Measurements from ENCODE around the gene GLI3. TPM values are rescaled to one million over a fixed set of nuclear protein-coding genes. Genes with fewer than 3 reads are reported as not detected.

GLI3 gene
- total and polyA plus RNA-seq, 2 donors from 2014 or later, result 0.92 to 11.1 TPM

DNA sequence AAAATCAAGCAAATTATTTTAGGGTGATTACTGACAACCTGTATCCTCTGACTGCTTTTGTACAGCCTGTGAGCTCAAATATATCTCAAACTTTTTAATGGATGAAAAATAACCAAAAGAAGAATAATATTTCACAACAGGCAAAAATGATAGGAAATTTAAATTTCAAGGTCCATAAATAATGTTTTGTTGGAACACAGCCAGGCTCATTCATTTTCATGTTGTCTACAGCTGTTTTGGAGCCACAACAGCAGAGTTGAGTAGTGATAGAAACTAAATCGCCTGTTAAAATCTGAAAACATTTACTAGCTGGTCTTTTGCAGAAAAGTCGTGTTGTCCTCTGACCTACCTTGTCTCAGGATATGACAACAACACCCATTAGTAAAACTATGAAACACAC lies 75.9 kb downstream of the GLI3 start:
- Histone ChIP-seq H3K9me3 (ENCODE audit: control insufficient read depth in 2 of 3, insufficient read depth in 1 of 3, low read length in 3 of 3) (no peaks in the 10 kb centered on the region), H3K36me3 (ENCODE audit: control insufficient read depth in 2 of 3, insufficient read depth in 3 of 3, low read length in 3 of 3) (no peaks in the 10 kb centered on the region), H3K9ac (ENCODE audit: low read length in 3 of 3) (no peak overlapping the region), H3K4me3 (ENCODE audit: low read length in 3 of 3) (no peak overlapping the region), H3K4me1 (ENCODE audit: control insufficient read depth in 2 of 3, insufficient read depth in 2 of 3, low read depth in 1 of 3, low read length in 3 of 3) (peaks cover 0 to 4% (median 0%) of the 10 kb centered on the region in 3 donors), H3K27me3 (ENCODE audit: control insufficient read depth, insufficient read depth, low read length) (no peaks in the 10 kb centered on the region), H3K27ac (ENCODE audit: low read depth in 2 of 2, low read length in 2 of 2) (no peak overlapping the region)
- FAIRE-seq (no peak), DNase-seq (no peak)
- TF ChIP-seq, protein P1, sequence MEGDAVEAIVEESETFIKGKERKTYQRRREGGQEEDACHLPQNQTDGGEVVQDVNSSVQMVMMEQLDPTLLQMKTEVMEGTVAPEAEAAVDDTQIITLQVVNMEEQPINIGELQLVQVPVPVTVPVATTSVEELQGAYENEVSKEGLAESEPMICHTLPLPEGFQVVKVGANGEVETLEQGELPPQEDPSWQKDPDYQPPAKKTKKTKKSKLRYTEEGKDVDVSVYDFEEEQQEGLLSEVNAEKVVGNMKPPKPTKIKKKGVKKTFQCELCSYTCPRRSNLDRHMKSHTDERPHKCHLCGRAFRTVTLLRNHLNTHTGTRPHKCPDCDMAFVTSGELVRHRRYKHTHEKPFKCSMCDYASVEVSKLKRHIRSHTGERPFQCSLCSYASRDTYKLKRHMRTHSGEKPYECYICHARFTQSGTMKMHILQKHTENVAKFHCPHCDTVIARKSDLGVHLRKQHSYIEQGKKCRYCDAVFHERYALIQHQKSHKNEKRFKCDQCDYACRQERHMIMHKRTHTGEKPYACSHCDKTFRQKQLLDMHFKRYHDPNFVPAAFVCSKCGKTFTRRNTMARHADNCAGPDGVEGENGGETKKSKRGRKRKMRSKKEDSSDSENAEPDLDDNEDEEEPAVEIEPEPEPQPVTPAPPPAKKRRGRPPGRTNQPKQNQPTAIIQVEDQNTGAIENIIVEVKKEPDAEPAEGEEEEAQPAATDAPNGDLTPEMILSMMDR (IDR thresholded peaks at IDR 0.05; ENCODE audit: borderline replicate concordance, extremely low read depth, insufficient read depth), result no peak
- intact Hi-C loops (cut with DNase I), result no loop called here

DNA sequence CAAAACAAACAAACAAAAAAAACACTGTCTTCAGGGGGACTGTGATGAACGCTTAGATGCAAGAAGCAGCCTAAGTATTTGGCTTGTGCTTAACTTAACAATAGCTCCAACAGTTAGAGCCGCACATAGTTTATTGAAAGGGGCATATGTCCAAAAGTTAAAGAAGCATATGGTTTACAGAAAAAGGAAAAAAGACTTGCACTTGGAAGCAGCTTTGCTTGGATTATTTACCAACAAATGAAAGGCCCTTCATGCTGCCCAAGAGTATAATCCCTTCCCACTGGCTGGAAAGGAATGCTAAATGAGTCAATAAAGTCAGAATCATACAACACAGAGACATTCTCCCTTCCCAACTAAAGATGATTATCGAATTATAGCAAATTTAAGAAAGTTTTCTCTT lies 77.9 kb downstream of the GLI3 start:
- FAIRE-seq (no peak), DNase-seq (peak in 1 of 5 donors; percentile 64)
- Histone ChIP-seq H3K4me1 (ENCODE audit: control insufficient read depth in 2 of 3, insufficient read depth in 2 of 3, low read depth in 1 of 3, low read length in 3 of 3) (peaks cover 0 to 4% (median 0%) of the 10 kb centered on the region in 3 donors), H3K4me3 (ENCODE audit: low read length in 3 of 3) (no peak overlapping the region), H3K27ac (ENCODE audit: low read depth in 2 of 2, low read length in 2 of 2) (no peak overlapping the region), H3K9ac (ENCODE audit: low read length in 3 of 3) (no peak overlapping the region), H3K36me3 (ENCODE audit: control insufficient read depth in 2 of 3, insufficient read depth in 3 of 3, low read length in 3 of 3) (no peaks in the 10 kb centered on the region), H3K27me3 (ENCODE audit: control insufficient read depth, insufficient read depth, low read length) (no peaks in the 10 kb centered on the region), H3K9me3 (ENCODE audit: control insufficient read depth in 2 of 3, insufficient read depth in 1 of 3, low read length in 3 of 3) (no peaks in the 10 kb centered on the region)
- TF ChIP-seq, protein P1 (IDR thresholded peaks at IDR 0.05; ENCODE audit: borderline replicate concordance, extremely low read depth, insufficient read depth), result no peak
- intact Hi-C loops (cut with DNase I), result no loop called here

DNA sequence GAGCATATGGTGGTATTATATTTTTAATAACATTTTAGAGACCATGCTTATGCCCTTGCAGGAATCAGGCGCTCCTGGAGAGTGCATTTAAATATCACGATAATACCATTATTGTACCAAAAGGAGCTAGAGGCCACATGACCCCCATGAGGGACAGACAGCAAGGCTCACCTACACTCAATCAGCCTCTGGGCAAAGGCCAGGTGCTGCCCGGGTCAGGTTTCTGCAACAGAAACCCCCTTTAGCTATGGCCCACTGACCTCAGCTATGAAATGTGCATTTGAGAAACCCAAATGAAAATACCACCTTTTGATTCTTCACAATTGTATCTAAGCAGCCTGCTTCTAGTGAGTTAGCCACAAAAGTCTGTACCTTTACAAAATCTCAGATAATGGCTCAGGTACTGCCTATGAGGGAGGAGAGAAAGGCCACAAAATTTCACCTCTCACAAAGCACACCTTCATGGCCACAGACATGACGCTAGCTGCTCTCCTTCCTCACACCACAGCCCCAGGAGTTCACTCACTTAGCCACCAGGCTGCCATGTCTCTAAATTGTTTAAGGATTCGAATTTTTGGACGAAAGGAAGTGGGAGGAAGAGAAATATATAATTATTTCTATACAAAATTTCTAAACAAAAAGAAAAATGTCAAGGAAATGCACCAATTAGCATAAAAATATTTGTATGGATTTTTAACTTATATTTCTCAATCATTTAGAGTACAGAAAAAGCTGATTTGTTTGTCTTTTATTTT lies 79.9 kb downstream of the GLI3 start:
- TF ChIP-seq, protein P1 (IDR thresholded peaks at IDR 0.05; ENCODE audit: borderline replicate concordance, extremely low read depth, insufficient read depth), result no peak
- peak in 3 of 5 donors; percentile 64 to 68 (median 67) for DNase-seq
- peaks cover 0 to 9% (median 2%) of the 10 kb centered on the region in 3 donors for H3K4me1 ChIP-seq (ENCODE audit: control insufficient read depth in 2 of 3, insufficient read depth in 2 of 3, low read depth in 1 of 3, low read length in 3 of 3)
- no peaks in the 10 kb centered on the region for H3K27me3 ChIP-seq (ENCODE audit: control insufficient read depth, insufficient read depth, low read length)
- H3K4me3 ChIP-seq (ENCODE audit: low read length in 3 of 3), result no peak overlapping the region
- H3K36me3 ChIP-seq (ENCODE audit: control insufficient read depth in 2 of 3, insufficient read depth in 3 of 3, low read length in 3 of 3), result no peaks in the 10 kb centered on the region
- FAIRE-seq, result no peak
- H3K27ac ChIP-seq (ENCODE audit: low read depth in 2 of 2, low read length in 2 of 2), result no peak overlapping the region
- intact Hi-C loops (cut with DNase I), result no loop called here
- no peak overlapping the region for H3K9ac ChIP-seq (ENCODE audit: low read length in 3 of 3)
- no peaks in the 10 kb centered on the region for H3K9me3 ChIP-seq (ENCODE audit: control insufficient read depth in 2 of 3, insufficient read depth in 1 of 3, low read length in 3 of 3)

Measured in kidney (tissue), 14 donors.